H4 (cell line): ENCODE measurements around the gene TNFAIP2. TPM values are rescaled to one million over a fixed set of nuclear protein-coding genes. Genes with fewer than 3 reads are reported as not detected.

Source experiments
- DNase-seq: peaks from one replicate; pipeline ENCODE4 v3.0.0-alpha.2; 2015; ENCODE audit warnings: low spot score
- total RNA-seq: library from RNA; depleted of rRNA; stranded (reverse); fragments of >200 nt; shearing (Covaris generic); gene quantifications from 2 replicates; pipeline ENCODE4 v1.2.3, GENCODE V29; 2014; rRNA removed

The TNFAIP2 gene
- total RNA-seq, 1 experiment from 2014 or later = 5.3 TPM

GRCh38 chr14:103186241-103186822 is 63.1 kb downstream of the TNFAIP2 start:
- no peak for DNase-seq

Other genes starting within 250 kb of the TNFAIP2 start
- not detected in 2 replicates for gene AMN, start 200.8 kb upstream of the TNFAIP2 start, total RNA-seq
- gene CDC42BPB, start 65.9 kb upstream of the TNFAIP2 start, total RNA-seq = 15.0 and 18.2 TPM in 2 replicates
- not detected in 2 replicates for gene LBHD2, start 39.3 kb upstream of the TNFAIP2 start, total RNA-seq
- gene EXOC3L4, start 28.7 kb upstream of the TNFAIP2 start, total RNA-seq = not detected in 2 replicates
- gene EIF5, start 210.8 kb downstream of the TNFAIP2 start, total RNA-seq = 87.3 and 145 TPM in 2 replicates